Measurements from ENCODE around the gene PHF2. TPM values are rescaled to one million over a fixed set of nuclear protein-coding genes. Genes with fewer than 3 reads are reported as not detected.

Gene PHF2
- total and polyA plus RNA-seq, 2 donors (not counting 1 experiment from before 2014, with no cell fraction given), result 11.0 to 28.8 TPM

GRCh38 chr9:93668261-93668871 is 92.0 kb downstream of the PHF2 start:
- no peak overlapping the region for H3K27ac ChIP-seq (ENCODE audit: low read length in 2 of 2)
- 98% methylated on average over 11 of the region's 12 CpGs for WGBS (ENCODE audit: insufficient coverage)
- no peak overlapping the region for H3K27ac Mint-ChIP-seq
- CTCF ChIA-PET, result no interaction called here
- ATAC-seq (ENCODE audit: low read depth) (no peak), DNase-seq (no peak)
- H3K36me3 ChIP-seq (replicated peaks in 1 of 2; ENCODE audit: control extremely low read depth in 1 of 2, control insufficient read depth in 1 of 2, extremely low read depth in 1 of 2, insufficient read depth in 2 of 2, low read length in 1 of 2), result peaks cover 0 to 13% of the 10 kb centered on the region in 2 experiments
- H3K9me3 ChIP-seq (ENCODE audit: control extremely low read depth in 1 of 3, control insufficient read depth in 2 of 3, insufficient read depth in 1 of 3, low read length in 2 of 3), result peaks cover 0 to 12% (median 0%) of the 10 kb centered on the region in 3 donors
- no peaks in the 10 kb centered on the region for H3K4me1 ChIP-seq (ENCODE audit: control insufficient read depth in 2 of 2, insufficient read depth in 2 of 2, low read length in 2 of 2)
- no peaks in the 10 kb centered on the region for H3K79me2 ChIP-seq (ENCODE audit: control insufficient read depth, insufficient read depth, low read length)
- no peaks in the 10 kb centered on the region for H3K9me3 Mint-ChIP-seq (ENCODE audit: insufficient read depth)
- H3K9ac ChIP-seq (ENCODE audit: low read length), result no peak overlapping the region
- H3K4me2 ChIP-seq (replicated peaks; ENCODE audit: low read depth, low read length, poor library complexity, severe bottlenecking), result no peak overlapping the region
- no peaks in the 10 kb centered on the region for H3K4me1 Mint-ChIP-seq
- H4K20me1 ChIP-seq (ENCODE audit: control insufficient read depth, insufficient read depth, low read length, poor library complexity, severe bottlenecking), result no peaks in the 10 kb centered on the region
- H3K27me3 Mint-ChIP-seq, result no peaks in the 10 kb centered on the region
- POLR2A ChIA-PET, result no interaction called here
- no peak overlapping the region for H2AFZ ChIP-seq (ENCODE audit: insufficient read depth, low read depth, low read length, poor library complexity, severe bottlenecking)
- H3K4me3 Mint-ChIP-seq, result no peak overlapping the region
- intact Hi-C loops (cut with micrococcal nuclease), result no loop called here
- TF ChIP-seq CTCF (IDR thresholded peaks at IDR 0.05) (no peak), EZH2 (IDR thresholded peaks at IDR 0.05; ENCODE audit: borderline replicate concordance, insufficient read depth, low read depth, low read length, poor library complexity, severe bottlenecking) (no peak)
- H3K4me3 ChIP-seq (ENCODE audit: control extremely low read depth in 1 of 5, extremely low read depth in 1 of 5, insufficient read depth in 1 of 5, low read depth in 2 of 5, low read length in 4 of 5), result no peak overlapping the region
- no peaks in the 10 kb centered on the region for H3K27me3 ChIP-seq (replicated peaks in 1 of 4; ENCODE audit: control extremely low read depth in 1 of 4, control insufficient read depth in 3 of 4, insufficient read depth in 4 of 4, low read length in 3 of 4)

- WGBS (ENCODE audit: insufficient coverage), result 96% methylated on average over 15 of the region's 15 CpGs
Measured at GRCh38 chr9:93669116-93669957, 93.0 kb downstream of the PHF2 start.

More at GRCh38 chr9:93669116-93669957, 93.0 kb downstream of the PHF2 start:
- H2AFZ ChIP-seq (ENCODE audit: insufficient read depth, low read depth, low read length, poor library complexity, severe bottlenecking), result no peak overlapping the region
- H3K27me3 ChIP-seq (replicated peaks in 1 of 4; ENCODE audit: control extremely low read depth in 1 of 4, control insufficient read depth in 3 of 4, insufficient read depth in 4 of 4, low read length in 3 of 4), result no peaks in the 10 kb centered on the region
- no peak overlapping the region for H3K9ac ChIP-seq (ENCODE audit: low read length)
- H3K27ac ChIP-seq (ENCODE audit: low read length in 2 of 2), result no peak overlapping the region
- Mint-ChIP-seq H3K4me1 (no peaks in the 10 kb centered on the region), H3K27me3 (no peaks in the 10 kb centered on the region), H3K9me3 (ENCODE audit: insufficient read depth) (no peaks in the 10 kb centered on the region), H3K4me3 (no peak overlapping the region), H3K27ac (no peak overlapping the region)
- H3K4me1 ChIP-seq (ENCODE audit: control insufficient read depth in 2 of 2, insufficient read depth in 2 of 2, low read length in 2 of 2), result no peaks in the 10 kb centered on the region
- H3K4me3 ChIP-seq (ENCODE audit: control extremely low read depth in 1 of 5, extremely low read depth in 1 of 5, insufficient read depth in 1 of 5, low read depth in 2 of 5, low read length in 4 of 5), result no peak overlapping the region
- no peaks in the 10 kb centered on the region for H4K20me1 ChIP-seq (ENCODE audit: control insufficient read depth, insufficient read depth, low read length, poor library complexity, severe bottlenecking)
- no peak for DNase-seq
- H3K4me2 ChIP-seq (replicated peaks; ENCODE audit: low read depth, low read length, poor library complexity, severe bottlenecking), result no peak overlapping the region
- no peak for TF ChIP-seq CTCF (IDR thresholded peaks at IDR 0.05)
- no peak for TF ChIP-seq EZH2 (IDR thresholded peaks at IDR 0.05; ENCODE audit: borderline replicate concordance, insufficient read depth, low read depth, low read length, poor library complexity, severe bottlenecking)
- H3K79me2 ChIP-seq (ENCODE audit: control insufficient read depth, insufficient read depth, low read length), result no peaks in the 10 kb centered on the region
- H3K36me3 ChIP-seq (replicated peaks in 1 of 2; ENCODE audit: control extremely low read depth in 1 of 2, control insufficient read depth in 1 of 2, extremely low read depth in 1 of 2, insufficient read depth in 2 of 2, low read length in 1 of 2), result peaks cover 0 to 13% of the 10 kb centered on the region in 2 experiments
- intact Hi-C loops (cut with micrococcal nuclease), result no loop called here
- no peak for ATAC-seq (ENCODE audit: low read depth)
- H3K9me3 ChIP-seq (ENCODE audit: control extremely low read depth in 1 of 3, control insufficient read depth in 2 of 3, insufficient read depth in 1 of 3, low read length in 2 of 3), result peaks cover 0 to 12% (median 0%) of the 10 kb centered on the region in 3 donors
- POLR2A ChIA-PET, result no interaction called here
- CTCF ChIA-PET, result no interaction called here
